TTC549 (cell line): ENCODE results near the gene CAMK2D.

Source experiments
- FAIRE-seq: peaks from 2 replicates; lab custom pipeline; 2012; peaks lifted over from hg19 to GRCh38; lab: Jason Lieb, UNC

Gene CAMK2D

GRCh38 chr4:113522433-113522832 lies 239.1 kb downstream of the CAMK2D start:
- no peak for FAIRE-seq

GRCh38 chr4:113513382-113513781 lies 248.2 kb downstream of the CAMK2D start:
- no peak for FAIRE-seq

DNA sequence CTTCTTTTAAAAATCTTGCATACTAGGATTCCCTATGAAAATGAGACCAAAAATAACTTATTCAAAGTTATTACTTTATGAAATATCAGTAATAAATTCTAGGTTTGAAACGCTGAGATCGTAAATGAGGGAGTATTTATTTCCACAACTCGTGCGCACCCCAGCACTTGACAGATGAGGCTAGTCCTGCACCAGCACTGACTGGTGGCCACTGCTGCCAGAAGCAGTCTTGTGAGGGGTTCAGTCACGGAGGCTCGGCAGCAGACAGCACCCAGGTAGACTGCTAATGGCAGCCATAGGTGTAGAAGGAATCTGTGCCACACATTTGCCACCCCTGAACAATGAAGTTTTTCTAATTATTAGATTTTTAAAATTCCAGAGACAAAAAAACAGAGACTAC lies 248.7 kb downstream of the CAMK2D start:
- no peak for FAIRE-seq

- FAIRE-seq = no peak
Observed at GRCh38 chr4:113511944-113512343, 249.6 kb downstream of the CAMK2D start.

GRCh38 chr4:113509851-113510250 lies 251.7 kb downstream of the CAMK2D start:
- no peak for FAIRE-seq

GRCh38 chr4:113505044-113505443 lies 256.5 kb downstream of the CAMK2D start:
- no peak for FAIRE-seq

- no peak for FAIRE-seq
Observed at GRCh38 chr4:113504422-113504821, 257.1 kb downstream of the CAMK2D start.

GRCh38 chr4:113503691-113504090 lies 257.8 kb downstream of the CAMK2D start:
- no peak for FAIRE-seq

GRCh38 chr4:113502906-113503305 lies 258.6 kb downstream of the CAMK2D start:
- FAIRE-seq = no peak

DNA sequence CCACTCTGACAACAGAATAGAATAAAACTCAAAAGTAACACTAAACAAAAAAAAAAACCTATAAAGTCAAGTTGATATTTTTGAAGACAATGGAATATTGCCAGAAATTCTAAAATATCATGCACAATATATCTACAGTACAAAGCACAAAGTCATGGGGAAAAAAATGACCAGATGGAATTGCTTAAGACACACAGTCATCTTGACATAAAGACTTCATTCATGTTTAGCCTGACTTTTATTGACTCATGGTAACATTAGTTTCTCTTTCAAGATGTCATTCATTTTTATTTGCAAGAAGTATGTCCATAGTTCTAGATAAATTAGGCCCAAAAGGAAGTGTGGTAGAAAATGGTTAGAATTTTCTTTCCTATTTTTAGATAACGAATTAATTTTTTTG lies 259.1 kb downstream of the CAMK2D start:
- FAIRE-seq = no peak

- no peak for FAIRE-seq
Observed at GRCh38 chr4:113500424-113500823, 261.1 kb downstream of the CAMK2D start.

GRCh38 chr4:113499696-113500095 lies 261.8 kb downstream of the CAMK2D start:
- FAIRE-seq = no peak

GRCh38 chr4:113499166-113499565 lies 262.4 kb downstream of the CAMK2D start:
- no peak for FAIRE-seq

- no peak for FAIRE-seq
Observed at GRCh38 chr4:113497154-113497884, 264.2 kb downstream of the CAMK2D start.

- no peak for FAIRE-seq
Observed at GRCh38 chr4:113496698-113497097, 264.8 kb downstream of the CAMK2D start.

- no peak for FAIRE-seq
Observed at GRCh38 chr4:113495790-113496189, 265.7 kb downstream of the CAMK2D start.

DNA sequence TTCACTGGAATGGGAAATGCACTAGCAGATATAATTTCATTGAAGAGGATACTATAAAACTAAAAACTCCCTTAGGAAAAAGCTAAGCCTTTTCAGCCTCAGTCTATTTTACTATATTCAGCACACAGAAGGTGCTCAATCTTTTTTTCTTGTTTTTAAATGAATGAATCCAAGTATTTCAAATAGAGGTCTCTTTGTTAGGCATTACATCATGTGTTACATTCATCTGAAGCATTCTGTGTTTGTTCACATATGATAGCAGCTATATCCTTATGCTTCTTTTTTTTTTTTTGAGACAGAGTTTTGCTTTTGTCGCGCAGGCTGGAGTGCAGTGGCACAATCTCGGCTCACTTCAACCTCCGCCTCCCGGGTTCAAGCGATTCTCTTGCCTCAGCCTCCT lies 278.4 kb downstream of the CAMK2D start:
- FAIRE-seq = no peak

DNA sequence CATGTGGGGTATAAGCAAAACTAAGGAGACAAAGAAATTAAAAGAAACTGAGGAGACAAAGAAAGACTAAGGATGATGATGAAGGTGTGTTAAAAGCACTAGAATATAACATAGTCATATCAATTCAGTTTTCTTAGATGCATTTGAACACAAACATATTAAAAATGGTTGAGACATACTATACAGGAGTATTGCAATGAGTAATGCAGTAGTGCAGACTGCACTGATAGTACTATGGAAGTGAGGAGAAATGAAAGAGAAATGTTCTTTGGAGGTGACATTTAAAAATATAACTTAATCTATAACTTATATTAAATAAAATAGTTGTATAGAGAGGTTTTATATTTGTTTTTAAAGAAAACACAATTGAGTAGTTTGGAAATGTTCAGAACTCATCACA lies 279.2 kb downstream of the CAMK2D start:
- no peak for FAIRE-seq

- no peak for FAIRE-seq
Observed at GRCh38 chr4:113481820-113482219, 279.7 kb downstream of the CAMK2D start.

DNA sequence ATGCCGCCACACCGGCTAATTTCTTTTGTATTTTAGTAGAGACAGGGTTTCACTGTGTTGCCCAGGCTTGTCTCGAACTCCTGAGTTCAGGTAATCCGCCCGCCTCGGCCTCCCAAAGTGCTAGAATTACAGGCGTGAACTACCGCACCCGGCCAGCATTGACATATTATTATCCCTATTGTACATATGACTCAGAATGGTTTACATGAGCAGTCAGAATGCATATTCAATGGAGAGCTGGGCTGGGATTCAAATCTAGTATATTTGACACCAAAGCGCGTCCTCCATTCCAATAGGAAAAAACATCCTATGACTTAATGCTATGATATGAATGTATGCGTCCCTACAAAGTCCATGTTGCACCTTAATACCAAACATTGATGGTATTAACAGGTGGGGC lies 281.4 kb downstream of the CAMK2D start:
- no peak for FAIRE-seq

GRCh38 chr4:113478032-113478431 lies 283.5 kb downstream of the CAMK2D start:
- FAIRE-seq = no peak

- no peak for FAIRE-seq
Observed at GRCh38 chr4:113476800-113477199, 284.7 kb downstream of the CAMK2D start.

DNA sequence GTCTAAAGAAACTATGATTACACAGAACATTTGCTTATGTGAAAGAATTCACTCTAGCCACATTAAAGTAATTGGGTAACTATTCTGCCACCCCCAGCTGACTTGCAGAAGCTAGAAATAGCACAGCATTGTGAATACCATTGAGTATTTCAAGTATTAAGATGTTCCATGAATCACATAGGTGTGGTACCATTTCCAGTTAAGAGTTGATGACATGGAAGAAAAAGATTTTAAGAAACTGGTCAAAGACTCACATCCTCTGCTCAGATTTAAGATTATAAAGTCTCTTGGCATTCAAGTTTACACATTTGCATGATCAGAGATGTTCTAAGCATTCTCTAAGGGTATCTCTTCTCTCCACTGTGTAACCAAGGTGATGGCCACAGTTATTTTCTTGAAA lies 287.5 kb downstream of the CAMK2D start:
- FAIRE-seq = no peak

GRCh38 chr4:113472864-113473263 lies 288.7 kb downstream of the CAMK2D start:
- FAIRE-seq = no peak
